ENCODE results near the gene AMIGO1.

The AMIGO1 gene

GRCh38 chr1:109508001-109508872, 1.3 kb downstream of the AMIGO1 start:
- TF ChIP-seq USF1 (IDR thresholded peaks at IDR 0.05) (no peak), YY1 (IDR thresholded peaks at IDR 0.05; ENCODE audit: low read depth) (no peak), CEBPB (IDR thresholded peaks at IDR 0.05) (no peak), EP300 (IDR thresholded peaks at IDR 0.05; ENCODE audit: borderline replicate concordance) (no peak), MAX (IDR thresholded peaks at IDR 0.05) (no peak), FOXM1 (IDR thresholded peaks at IDR 0.05; ENCODE audit: borderline replicate concordance, low read depth) (no peak), TEAD4 (IDR thresholded peaks at IDR 0.05) (no peak), RAD21 (IDR thresholded peaks at IDR 0.05; ENCODE audit: low read depth) (no peak), ZBTB7A (IDR thresholded peaks at IDR 0.05; ENCODE audit: low read depth) (no peak), NFIC (IDR thresholded peaks at IDR 0.05) (no peak), CREB1 (IDR thresholded peaks at IDR 0.05; ENCODE audit: low read depth) (no peak), EGR1 (IDR thresholded peaks at IDR 0.05) (no peak)

GRCh38 chr1:109504974-109505373, 4.6 kb downstream of the AMIGO1 start:
- TF ChIP-seq EGR1 (IDR thresholded peaks at IDR 0.05) (no peak), CEBPB (IDR thresholded peaks at IDR 0.05) (no peak), EP300 (IDR thresholded peaks at IDR 0.05; ENCODE audit: borderline replicate concordance) (no peak), YY1 (IDR thresholded peaks at IDR 0.05; ENCODE audit: low read depth) (no peak), FOXM1 (IDR thresholded peaks at IDR 0.05; ENCODE audit: borderline replicate concordance, low read depth) (no peak), USF1 (IDR thresholded peaks at IDR 0.05) (no peak), NFIC (IDR thresholded peaks at IDR 0.05) (no peak), TAF1 (IDR thresholded peaks at IDR 0.05; ENCODE audit: low read depth) (no peak), MAX (IDR thresholded peaks at IDR 0.05) (no peak), REST (IDR thresholded peaks at IDR 0.05; ENCODE audit: low read depth) (no peak), CREB1 (IDR thresholded peaks at IDR 0.05; ENCODE audit: low read depth) (no peak), ZBTB7A (IDR thresholded peaks at IDR 0.05; ENCODE audit: low read depth) (no peak), TEAD4 (IDR thresholded peaks at IDR 0.05) (no peak), RAD21 (IDR thresholded peaks at IDR 0.05; ENCODE audit: low read depth) (no peak), TCF12 (IDR thresholded peaks at IDR 0.05; ENCODE audit: low read depth) (no peak)

GRCh38 chr1:109503935-109504334, 5.6 kb downstream of the AMIGO1 start:
- TF ChIP-seq TCF12 (IDR thresholded peaks at IDR 0.05; ENCODE audit: low read depth) (no peak), RAD21 (IDR thresholded peaks at IDR 0.05; ENCODE audit: low read depth) (no peak), REST (IDR thresholded peaks at IDR 0.05; ENCODE audit: low read depth) (no peak), ZBTB7A (IDR thresholded peaks at IDR 0.05; ENCODE audit: low read depth) (no peak), TEAD4 (IDR thresholded peaks at IDR 0.05) (no peak), EP300 (IDR thresholded peaks at IDR 0.05; ENCODE audit: borderline replicate concordance) (no peak), YY1 (IDR thresholded peaks at IDR 0.05; ENCODE audit: low read depth) (no peak), MAX (IDR thresholded peaks at IDR 0.05) (no peak), CEBPB (IDR thresholded peaks at IDR 0.05) (no peak), NFIC (IDR thresholded peaks at IDR 0.05) (no peak), FOXM1 (IDR thresholded peaks at IDR 0.05; ENCODE audit: borderline replicate concordance, low read depth) (no peak), CREB1 (IDR thresholded peaks at IDR 0.05; ENCODE audit: low read depth) (no peak), EGR1 (IDR thresholded peaks at IDR 0.05) (no peak), TAF1 (IDR thresholded peaks at IDR 0.05; ENCODE audit: low read depth) (no peak), USF1 (IDR thresholded peaks at IDR 0.05) (no peak)

GRCh38 chr1:109502364-109502851, 7.1 kb downstream of the AMIGO1 start:
- TF ChIP-seq TAF1 (IDR thresholded peaks at IDR 0.05; ENCODE audit: low read depth), result no peak
- TF ChIP-seq EP300 (IDR thresholded peaks at IDR 0.05; ENCODE audit: borderline replicate concordance), result no peak
- TF ChIP-seq FOXM1 (IDR thresholded peaks at IDR 0.05; ENCODE audit: borderline replicate concordance, low read depth), result no peak
- no peak for TF ChIP-seq MAX (IDR thresholded peaks at IDR 0.05)
- TF ChIP-seq NFIC (IDR thresholded peaks at IDR 0.05), result no peak
- TF ChIP-seq USF1 (IDR thresholded peaks at IDR 0.05), result no peak
- TF ChIP-seq YY1 (IDR thresholded peaks at IDR 0.05; ENCODE audit: low read depth), result no peak
- no peak for TF ChIP-seq TEAD4 (IDR thresholded peaks at IDR 0.05)
- no peak for TF ChIP-seq RAD21 (IDR thresholded peaks at IDR 0.05; ENCODE audit: low read depth)
- TF ChIP-seq REST (IDR thresholded peaks at IDR 0.05; ENCODE audit: low read depth), result no peak
- TF ChIP-seq CEBPB (IDR thresholded peaks at IDR 0.05), result no peak
- no peak for TF ChIP-seq EGR1 (IDR thresholded peaks at IDR 0.05)
- TF ChIP-seq ZBTB7A (IDR thresholded peaks at IDR 0.05; ENCODE audit: low read depth), result no peak
- no peak for TF ChIP-seq TCF12 (IDR thresholded peaks at IDR 0.05; ENCODE audit: low read depth)
- TF ChIP-seq CREB1 (IDR thresholded peaks at IDR 0.05; ENCODE audit: low read depth), result no peak

All from Ishikawa (cell line).